Measurements from ENCODE around the gene TTN.

GRCh38 chr2:178855151-178855550 is 47.9 kb upstream of the TTN start:
- TF ChIP-seq L3MBTL2 (conservative IDR thresholded peaks at IDR 0.05) (no peak), FOXA1 (IDR thresholded peaks at IDR 0.05) (no peak), FOXM1 (IDR thresholded peaks at IDR 0.05; ENCODE audit: borderline replicate concordance) (no peak), ARNT (IDR thresholded peaks at IDR 0.05) (no peak), LEF1 (IDR thresholded peaks at IDR 0.05; ENCODE audit: borderline replicate concordance) (no peak), SP1 (IDR thresholded peaks at IDR 0.05) (no peak), TARDBP (IDR thresholded peaks at IDR 0.05) (no peak), ZNF384 (IDR thresholded peaks at IDR 0.05) (no peak), FOXK2 (IDR thresholded peaks at IDR 0.05) (no peak), CTBP1 (IDR thresholded peaks at IDR 0.05; ENCODE audit: borderline replicate concordance) (no peak)
- TF ChIP-seq, protein P1, sequence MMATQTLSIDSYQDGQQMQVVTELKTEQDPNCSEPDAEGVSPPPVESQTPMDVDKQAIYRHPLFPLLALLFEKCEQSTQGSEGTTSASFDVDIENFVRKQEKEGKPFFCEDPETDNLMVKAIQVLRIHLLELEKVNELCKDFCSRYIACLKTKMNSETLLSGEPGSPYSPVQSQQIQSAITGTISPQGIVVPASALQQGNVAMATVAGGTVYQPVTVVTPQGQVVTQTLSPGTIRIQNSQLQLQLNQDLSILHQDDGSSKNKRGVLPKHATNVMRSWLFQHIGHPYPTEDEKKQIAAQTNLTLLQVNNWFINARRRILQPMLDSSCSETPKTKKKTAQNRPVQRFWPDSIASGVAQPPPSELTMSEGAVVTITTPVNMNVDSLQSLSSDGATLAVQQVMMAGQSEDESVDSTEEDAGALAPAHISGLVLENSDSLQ (IDR thresholded peaks at IDR 0.05), result no peak
